H1 (cell line): ENCODE results near the gene KCMF1. TPM values are rescaled to one million over a fixed set of nuclear protein-coding genes. Genes with fewer than 3 reads are reported as not detected.

ENCODE experiments used
- EGR1 ChIP-seq: IDR thresholded peaks from 2 replicates; pipeline ENCODE4 v1.6.1; 2011; ENCODE audit warnings: low read depth, low read length, borderline replicate concordance
- polyA plus RNA-seq, 7 experiments: library from polyadenylated mRNA; depleted of rRNA in 3 of 7; stranded (reverse) in 5 of 7; unstranded in 2 of 7; fragments of >200 nt in 5 of 7; fragments of 200-250 nt in 2 of 7; gene quantifications; 1 replicate in 5 of 7; 2 replicates in 1 of 7; 4 replicates in 1 of 7; pipeline versions ENCODE4 v1.2.1 to v1.2.3, GENCODE V29; 2011 to 2013; ENCODE audit warnings: missing spikeins in 2 of 7, mixed read lengths in 2 of 7
- total RNA-seq: library from RNA; stranded (reverse); fragmentation: NEBNext Ultra II Directional; extraction: Animal tissue kit (Norgen Biotek cat#: 25700); gene quantifications from 2 replicates; pipeline ENCODE4 v1.2.1, GENCODE V29; 2021

KCMF1 gene
- total and polyA plus RNA-seq, 2 of the 8 experiments (the other 6 are each of a cell fraction or from before 2014, with no cell fraction given), result 86.9 to 149 TPM

GRCh38 chr2:84980263-84980983 lies 9.5 kb downstream of the KCMF1 start (continued):
- TF ChIP-seq EGR1, result no peak
